ENCODE results near the gene FNTB. TPM values are rescaled to one million over a fixed set of nuclear protein-coding genes. Genes with fewer than 3 reads are reported as not detected.

The FNTB gene
- total and polyA plus RNA-seq, 2 experiments from 2014 or later = 18.1 to 24.3 TPM

GRCh38 chr14:64973026-64973442, 13.7 kb upstream of the FNTB start:
- H3K9me3 ChIP-seq (ENCODE audit: low read depth) = no peaks in the 10 kb centered on the region
- peaks cover 27% of the 10 kb centered on the region for H3K79me2 ChIP-seq
- no peaks in the 10 kb centered on the region for H4K20me1 ChIP-seq (ENCODE audit: insufficient read depth, poor library complexity, severe bottlenecking)
- no peak overlapping the region for H3K4me3 ChIP-seq
- H3K27me3 ChIP-seq = no peaks in the 10 kb centered on the region
- WGBS (ENCODE audit: low lambda C conversion rate, missing lambda C conversion rate) = 68% methylated on average over 8 of the region's 8 CpGs
- peak overlapping the region; percentile 97 for H3K4me2 ChIP-seq
- no peak for DNase-seq (ENCODE audit: low spot score)
- H3K27ac ChIP-seq = peak overlapping the region; percentile 22
- H3K9me2 ChIP-seq (replicated peaks; ENCODE audit: insufficient read depth) = no peaks in the 10 kb centered on the region
- H2AFZ ChIP-seq = peak overlapping the region; percentile 79
- peaks cover 6% of the 10 kb centered on the region for H3K4me1 ChIP-seq (ENCODE audit: insufficient read depth)
- no peaks in the 10 kb centered on the region for H3K36me3 ChIP-seq (replicated peaks; ENCODE audit: insufficient read depth, low read depth)
- TF ChIP-seq EZH2 (IDR thresholded peaks at IDR 0.05; ENCODE audit: borderline replicate concordance) (no peak), CTCF (IDR thresholded peaks at IDR 0.05; ENCODE audit: poor library complexity) (no peak), EZH2phosphoT487 (IDR thresholded peaks at IDR 0.05; ENCODE audit: low read depth, severe bottlenecking, unreplicated experiment) (no peak)

- Histone ChIP-seq H3K4me3 (no peak overlapping the region), H3K9me3 (ENCODE audit: low read depth) (no peaks in the 10 kb centered on the region), H3K4me2 (no peak overlapping the region), H3K9me2 (replicated peaks; ENCODE audit: insufficient read depth) (no peaks in the 10 kb centered on the region), H3K27ac (no peak overlapping the region), H3K27me3 (no peaks in the 10 kb centered on the region), H2AFZ (no peak overlapping the region), H3K4me1 (ENCODE audit: insufficient read depth) (peaks cover 6% of the 10 kb centered on the region), H4K20me1 (ENCODE audit: insufficient read depth, poor library complexity, severe bottlenecking) (no peaks in the 10 kb centered on the region), H3K79me2 (peaks cover 24% of the 10 kb centered on the region), H3K36me3 (replicated peaks; ENCODE audit: insufficient read depth, low read depth) (no peaks in the 10 kb centered on the region)
- 97% methylated on average over 9 of the region's 9 CpGs for WGBS (ENCODE audit: low lambda C conversion rate, missing lambda C conversion rate)
- TF ChIP-seq EZH2phosphoT487 (IDR thresholded peaks at IDR 0.05; ENCODE audit: low read depth, severe bottlenecking, unreplicated experiment) (no peak), CTCF (IDR thresholded peaks at IDR 0.05; ENCODE audit: poor library complexity) (no peak), EZH2 (IDR thresholded peaks at IDR 0.05; ENCODE audit: borderline replicate concordance) (no peak)
- no peak for DNase-seq (ENCODE audit: low spot score)
Observed at GRCh38 chr14:64973826-64974225, 12.9 kb upstream of the FNTB start.

- Histone ChIP-seq H3K4me3 (no peak overlapping the region), H3K27me3 (no peaks in the 10 kb centered on the region), H4K20me1 (ENCODE audit: insufficient read depth, poor library complexity, severe bottlenecking) (no peaks in the 10 kb centered on the region), H3K27ac (no peak overlapping the region), H3K9me3 (ENCODE audit: low read depth) (no peaks in the 10 kb centered on the region), H2AFZ (no peak overlapping the region), H3K79me2 (peaks cover 18% of the 10 kb centered on the region), H3K36me3 (replicated peaks; ENCODE audit: insufficient read depth, low read depth) (no peaks in the 10 kb centered on the region), H3K4me2 (no peak overlapping the region), H3K4me1 (ENCODE audit: insufficient read depth) (peaks cover 9% of the 10 kb centered on the region), H3K9me2 (replicated peaks; ENCODE audit: insufficient read depth) (no peaks in the 10 kb centered on the region)
- WGBS (ENCODE audit: low lambda C conversion rate, missing lambda C conversion rate) = 58% methylated on average over 8 of the region's 8 CpGs
- no peak for TF ChIP-seq EZH2phosphoT487 (IDR thresholded peaks at IDR 0.05; ENCODE audit: low read depth, severe bottlenecking, unreplicated experiment)
- TF ChIP-seq EZH2 (IDR thresholded peaks at IDR 0.05; ENCODE audit: borderline replicate concordance) = no peak
- no peak for TF ChIP-seq CTCF (IDR thresholded peaks at IDR 0.05; ENCODE audit: poor library complexity)
- DNase-seq (ENCODE audit: low spot score) = no peak
Observed at GRCh38 chr14:64974563-64974962, 12.1 kb upstream of the FNTB start.

Data from hepatocyte (in vitro differentiated cells).